ELF-1 (cell line): ENCODE data around the gene PYGO2.

Experiments
- DNase-seq: peaks from one replicate; pipeline ENCODE4 v3.0.0-alpha.2; 2016; ENCODE audit warnings: low read depth, low spot score

Gene PYGO2

GRCh38 chr1:154962156-154962749 is 671 bp upstream of the PYGO2 start:
- DNase-seq: peak; percentile 65

- no peak for DNase-seq
Measured at GRCh38 chr1:154960446-154961136, 991 bp downstream of the PYGO2 start.

- no peak for DNase-seq
Measured at GRCh38 chr1:154959426-154959780, 2.2 kb downstream of the PYGO2 start.

- DNase-seq: no peak
Measured at GRCh38 chr1:154958681-154959425, 2.7 kb downstream of the PYGO2 start.

GRCh38 chr1:154958036-154958435 is 3.5 kb downstream of the PYGO2 start:
- DNase-seq: no peak

- DNase-seq: peak; percentile 29
Measured at GRCh38 chr1:154957091-154957657, 4.4 kb downstream of the PYGO2 start.

GRCh38 chr1:154956544-154956941 is 5.0 kb downstream of the PYGO2 start:
- DNase-seq: peak; percentile 45

- peak; percentile 99 for DNase-seq
Measured at GRCh38 chr1:154955718-154956543, 5.7 kb downstream of the PYGO2 start, which contains the start of gene PBXIP1. Gene PBXIP1 (minus strand): TSS chr1:154956099. CDS start chr1:154953721, 2,378 bp downstream.

- DNase-seq: peak; percentile 70
Measured at GRCh38 chr1:154955039-154955717, 6.4 kb downstream of the PYGO2 start.

- DNase-seq: no peak
Measured at GRCh38 chr1:154954541-154954940, 7.0 kb downstream of the PYGO2 start.

GRCh38 chr1:154953611-154954038 is 8.0 kb downstream of the PYGO2 start:
- no peak for DNase-seq

GRCh38 chr1:154952664-154953063 is 8.9 kb downstream of the PYGO2 start:
- no peak for DNase-seq

GRCh38 chr1:154951901-154952657 is 9.5 kb downstream of the PYGO2 start:
- no peak for DNase-seq

- DNase-seq: no peak
Measured at GRCh38 chr1:154948079-154948478, 13.5 kb downstream of the PYGO2 start.

GRCh38 chr1:154945962-154946850 is 15.4 kb downstream of the PYGO2 start:
- DNase-seq: no peak

- DNase-seq: no peak
Measured at GRCh38 chr1:154945160-154945961, 16.2 kb downstream of the PYGO2 start.

- no peak for DNase-seq
Measured at GRCh38 chr1:154944401-154945159, 17.0 kb downstream of the PYGO2 start.
